Sciatic nerve (tissue), 2 donors: ENCODE data around the gene ADAM11. TPM values are rescaled to one million over a fixed set of nuclear protein-coding genes. Genes with fewer than 3 reads are reported as not detected.
"Not testable (repeated sequence)": the region's sequence is repeated elsewhere in the genome, so short reads cannot be mapped to it uniquely, and the experiment has no call there.

ENCODE experiments used
- ATAC-seq: fragments of 200-7000 bp; cut with Tn5 transposase; one replicate; pipeline ENCODE4 v1.9.1; 2020; ENCODE audit warnings: mild to moderate bottlenecking, moderate library complexity
- DNase-seq: peaks from one replicate; pipeline ENCODE4 v3.0.0-alpha.2; 2020; ENCODE audit warnings: low spot score
- intact Hi-C: fragments of 100-400 bp; cut with DNase I; formaldehyde crosslinking; loops from one replicate; pipeline ENCODE4 v1.14.2; 2022
- total RNA-seq: library from RNA; stranded (reverse); fragmentation: NEBNext Ultra II Directional; extraction: Animal tissue kit (Norgen Biotek cat#: 25700); gene quantifications from one replicate; pipeline ENCODE4 v1.2.1, GENCODE V29; 2021
- donor health status: DM: no; HTN: no; CAD: no.
- donor health status: DM: no; HTN: no; CAD: no.

The ADAM11 gene
- 0.53 TPM for total RNA-seq

GRCh38 chr17:44758414-44759085, at the start of gene ADAM11:
ADAM11 (plus strand) TSS chr17:44758988; CDS start chr17:44759200, 212 bp downstream.
- ATAC-seq (peak; percentile 30), DNase-seq (no peak)
- intact Hi-C loops, result no loop called here

GRCh38 chr17:44719444-44719843, 39.3 kb upstream of the ADAM11 start:
- intact Hi-C loops, result no loop called here
- DNase-seq (no peak), ATAC-seq (no peak)

GRCh38 chr17:44722254-44722653, 36.5 kb upstream of the ADAM11 start:
- DNase-seq (no peak), ATAC-seq (no peak)
- intact Hi-C loops, result no loop called here

GRCh38 chr17:44726121-44726520, 32.7 kb upstream of the ADAM11 start:
- ATAC-seq, intact Hi-C loops: not testable (repeated sequence)
- peak; percentile 0 for DNase-seq

- DNase-seq (no peak), ATAC-seq (no peak)
- intact Hi-C loops, result no loop called here
These were observed 25.0 kb upstream of the ADAM11 start for GRCh38 chr17:44733753-44734152.

- DNase-seq, result no peak
- intact Hi-C loops, result no loop called here
- no peak for ATAC-seq
These were observed 24.5 kb upstream of the ADAM11 start for GRCh38 chr17:44734272-44734671.

GRCh38 chr17:44736551-44737240, 22.1 kb upstream of the ADAM11 start:
- no peak for DNase-seq
- no peak for ATAC-seq
- intact Hi-C loops, result no loop called here

GRCh38 chr17:44738214-44738906, 20.4 kb upstream of the ADAM11 start:
- no peak for ATAC-seq
- no peak for DNase-seq
- intact Hi-C loops, result no loop called here

- intact Hi-C loops, result no loop called here
- DNase-seq, result no peak
- ATAC-seq, result no peak
These were observed 17.5 kb upstream of the ADAM11 start for GRCh38 chr17:44741316-44741715.

GRCh38 chr17:44745301-44745700, 13.5 kb upstream of the ADAM11 start:
- intact Hi-C loops, result no loop called here
- ATAC-seq, result no peak
- no peak for DNase-seq

GRCh38 chr17:44745738-44746137, 13.1 kb upstream of the ADAM11 start:
- ATAC-seq, DNase-seq, intact Hi-C loops: not testable (repeated sequence)

GRCh38 chr17:44747566-44747965, 11.2 kb upstream of the ADAM11 start:
- ATAC-seq, result no peak
- DNase-seq, result no peak
- intact Hi-C loops, result no loop called here

GRCh38 chr17:44749076-44749979, 9.5 kb upstream of the ADAM11 start:
- DNase-seq (no peak), ATAC-seq (peak; percentile 29)
- intact Hi-C loops, result no loop called here

- intact Hi-C loops, result no loop called here
- DNase-seq, result no peak
- peak; percentile 18 for ATAC-seq
These were observed 8.8 kb upstream of the ADAM11 start for GRCh38 chr17:44749980-44750318.

GRCh38 chr17:44751331-44751730, 7.5 kb upstream of the ADAM11 start:
- intact Hi-C loops, result no loop called here
- DNase-seq, result no peak
- no peak for ATAC-seq

GRCh38 chr17:44751806-44752205, 7.0 kb upstream of the ADAM11 start:
- ATAC-seq (no peak), DNase-seq (no peak)
- intact Hi-C loops, result no loop called here

- DNase-seq (no peak), ATAC-seq (no peak)
- intact Hi-C loops, result no loop called here
These were observed 5.6 kb upstream of the ADAM11 start for GRCh38 chr17:44752953-44753861.

- ATAC-seq, result no peak
- DNase-seq, result no peak
- intact Hi-C loops, result no loop called here
These were observed 4.5 kb upstream of the ADAM11 start for GRCh38 chr17:44754276-44754675.
